ENCODE data around the gene SYF2. TPM values are rescaled to one million over a fixed set of nuclear protein-coding genes. Genes with fewer than 3 reads are reported as not detected.
"Not testable (repeated sequence)": the region's sequence is repeated elsewhere in the genome, so short reads cannot be mapped to it uniquely, and the experiment has no call there.

The SYF2 gene
- total RNA-seq, 1 donor from 2014 or later: 23.5 TPM

DNA sequence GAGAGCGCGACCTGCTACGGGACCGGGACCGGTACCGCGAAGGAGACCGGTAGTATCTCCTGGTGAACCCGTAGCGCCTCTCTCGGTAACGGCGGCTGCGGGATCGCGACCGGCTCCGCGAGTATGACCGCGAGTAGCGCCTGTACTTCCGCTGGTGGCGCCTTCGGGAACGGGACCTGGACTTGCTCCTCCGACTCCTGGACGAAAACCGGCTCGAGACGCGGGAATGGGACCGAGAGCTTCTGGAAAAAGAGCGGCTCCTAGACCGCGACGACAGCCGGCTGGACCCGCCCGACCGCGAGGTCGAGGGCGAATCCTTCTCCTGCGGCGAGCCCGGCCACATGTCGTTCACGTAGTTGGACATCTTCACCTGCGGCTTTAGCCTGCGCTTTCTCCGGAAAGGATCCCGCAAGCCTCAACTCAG lies 14.3 kb upstream of the SYF2 start:
- DNase-seq (ENCODE audit: low read depth in 2 of 2): peak in 1 of 2 donors; percentile 5

DNA sequence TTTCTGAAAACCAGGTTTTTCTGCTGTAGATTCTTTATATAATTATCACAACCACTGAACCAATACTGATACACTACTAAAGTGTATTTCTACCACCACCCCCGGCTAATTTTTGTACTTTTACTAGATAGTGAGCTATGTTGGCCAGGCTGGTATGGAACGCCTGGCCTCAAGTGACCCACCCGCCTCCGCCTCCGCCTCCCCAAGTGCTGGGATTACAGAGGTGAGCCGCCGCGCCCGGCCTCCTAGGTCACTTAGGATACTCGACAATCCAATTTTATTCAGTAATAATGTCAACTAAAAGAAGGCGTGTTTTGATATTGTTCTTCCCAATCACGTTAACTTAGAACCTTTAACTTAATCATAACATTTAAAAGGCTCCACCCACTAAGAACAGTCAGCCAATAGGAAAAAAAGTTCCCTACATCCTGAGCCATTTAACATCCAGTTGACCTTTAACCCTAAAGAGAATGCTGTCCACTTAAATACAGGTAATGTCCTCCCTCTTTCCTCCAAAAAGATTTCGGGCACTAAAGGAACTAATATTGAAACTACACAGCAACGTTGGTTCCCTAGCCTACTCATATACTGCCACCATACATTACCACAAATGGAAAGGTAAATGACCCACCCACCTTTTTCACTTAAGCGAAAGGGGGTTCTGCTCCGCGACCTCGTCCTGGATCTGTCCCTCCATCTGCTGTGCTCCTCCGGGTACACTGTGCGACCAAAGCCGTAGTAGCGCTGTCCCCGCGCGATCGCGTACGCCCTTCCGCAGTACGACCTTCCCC lies 13.7 kb upstream of the SYF2 start:
- peak in 1 of 2 donors; percentile 51 for DNase-seq (ENCODE audit: low read depth in 2 of 2)

DNA sequence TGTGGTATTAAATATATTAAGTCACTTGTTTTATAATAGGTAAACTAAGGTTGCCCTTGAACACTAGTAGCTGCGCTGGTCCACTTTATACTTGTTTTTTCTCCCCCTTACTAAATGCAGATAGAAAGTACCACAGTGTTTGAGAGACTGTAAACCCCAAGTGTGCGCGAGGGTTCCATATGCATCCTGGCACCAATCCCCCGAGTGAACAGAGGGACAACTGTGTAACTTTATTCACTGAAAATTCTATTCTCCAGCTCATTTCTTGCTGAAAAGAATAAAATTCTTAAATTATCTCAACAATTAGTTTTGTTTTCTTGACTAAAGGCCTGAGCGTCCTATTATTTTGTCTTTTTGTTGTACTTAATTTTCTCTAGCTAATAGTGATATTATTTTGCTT lies 13.1 kb upstream of the SYF2 start:
- no peak for DNase-seq (ENCODE audit: low read depth in 2 of 2)

DNA sequence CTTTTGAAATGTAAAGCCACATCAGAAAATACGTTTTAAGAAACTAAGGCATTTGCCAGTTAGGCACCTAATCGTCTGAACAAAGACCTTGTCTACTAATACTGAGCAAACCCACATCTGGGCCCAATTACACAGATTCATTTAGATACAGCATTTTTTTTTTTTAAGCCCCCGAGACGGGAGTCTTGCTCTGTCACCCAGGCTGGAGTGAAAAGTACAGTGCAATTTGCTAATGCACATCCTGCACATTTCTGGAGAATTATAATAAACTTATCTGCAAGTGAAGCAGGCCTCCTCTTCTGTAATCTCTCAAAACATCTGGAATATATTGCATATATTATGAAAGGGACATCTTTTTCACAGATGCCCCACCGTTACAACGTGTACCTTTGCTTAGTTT lies 11.6 kb upstream of the SYF2 start:
- no peak for DNase-seq (ENCODE audit: low read depth in 2 of 2)

DNA sequence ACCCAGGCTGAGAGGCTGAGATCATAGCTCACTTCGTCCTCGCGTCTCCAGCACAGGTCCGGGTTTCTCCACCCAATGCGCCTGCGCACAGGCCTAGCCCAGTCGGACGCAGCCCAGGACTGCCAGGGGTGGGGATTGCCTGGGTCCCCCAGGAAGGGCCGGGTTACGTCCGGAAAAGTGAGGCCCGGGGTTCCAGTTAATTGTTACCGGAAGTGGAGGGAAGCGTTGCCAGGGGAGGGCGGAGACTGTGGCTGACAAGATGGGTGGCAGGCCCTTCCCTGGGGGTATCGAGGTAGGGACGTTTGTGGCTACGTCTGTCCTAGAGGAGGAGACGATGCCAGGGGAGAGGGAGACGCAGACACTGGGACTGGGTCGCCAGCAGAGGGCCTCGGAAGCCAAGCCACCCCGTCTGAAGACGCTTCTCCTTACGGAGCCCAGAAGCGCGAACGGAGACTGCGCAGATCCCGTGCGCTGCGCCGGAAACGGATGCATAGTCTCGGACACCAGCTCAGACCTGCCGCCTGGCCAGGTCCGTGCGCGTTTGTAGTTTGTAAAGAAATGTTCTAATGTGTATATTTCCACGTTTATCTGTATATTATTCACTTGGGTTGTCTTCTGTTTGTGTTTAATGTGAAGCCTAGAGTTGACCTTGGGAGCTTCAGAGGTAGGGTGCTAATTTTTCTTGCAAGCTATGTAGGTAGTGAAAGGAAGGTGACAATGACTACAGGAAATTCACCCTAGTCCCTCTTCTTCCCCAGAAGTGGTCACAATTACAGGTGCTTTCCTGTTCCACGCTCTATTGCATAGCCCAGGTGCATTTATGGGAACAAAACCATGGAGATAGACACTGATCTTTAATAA lies 7.6 kb upstream of the SYF2 start:
- DNase-seq (ENCODE audit: low read depth in 2 of 2): peak in 1 of 2 donors; percentile 87

DNA sequence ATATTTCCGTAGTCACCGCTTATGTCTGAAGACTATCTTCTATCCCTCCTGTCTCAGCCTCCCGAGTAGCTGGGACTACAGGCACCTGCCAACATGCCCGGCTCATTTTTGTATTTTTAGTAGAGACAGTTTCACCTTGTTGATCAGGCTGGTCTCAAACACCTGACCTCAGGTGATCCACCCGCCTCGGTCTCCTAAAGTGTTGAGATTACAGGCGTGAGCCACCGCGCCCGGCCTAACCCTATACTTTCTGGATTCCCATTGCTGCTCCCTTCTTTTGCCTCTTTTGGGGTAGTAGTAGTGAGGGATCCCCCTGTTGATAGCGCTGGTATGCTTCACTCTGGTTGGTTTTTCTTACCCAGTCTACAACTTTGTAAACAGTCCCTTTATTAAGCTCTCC lies 5.7 kb upstream of the SYF2 start:
- DNase-seq (ENCODE audit: low read depth in 2 of 2): no peak

DNA sequence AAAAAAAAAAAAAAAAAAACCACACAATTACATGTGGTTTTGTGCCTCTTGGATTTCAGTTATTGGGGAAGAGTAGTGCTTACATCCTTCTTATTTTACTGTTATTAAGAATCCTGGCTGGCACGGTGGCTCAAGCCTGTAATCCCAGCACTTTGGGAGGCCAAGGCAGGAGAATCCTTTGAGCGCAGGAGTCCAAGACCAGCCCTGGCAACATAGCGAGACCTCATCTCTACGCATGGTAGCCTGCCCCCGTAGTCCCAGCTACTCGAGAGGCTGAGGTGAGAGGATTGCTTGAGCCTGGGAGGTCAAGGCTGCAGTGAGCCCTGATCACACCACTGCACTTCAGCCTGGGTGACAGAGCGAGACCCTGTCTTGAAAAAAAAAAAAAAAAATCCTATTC lies 4.0 kb upstream of the SYF2 start:
- not testable (repeated sequence) for DNase-seq (ENCODE audit: low read depth in 2 of 2)

DNA sequence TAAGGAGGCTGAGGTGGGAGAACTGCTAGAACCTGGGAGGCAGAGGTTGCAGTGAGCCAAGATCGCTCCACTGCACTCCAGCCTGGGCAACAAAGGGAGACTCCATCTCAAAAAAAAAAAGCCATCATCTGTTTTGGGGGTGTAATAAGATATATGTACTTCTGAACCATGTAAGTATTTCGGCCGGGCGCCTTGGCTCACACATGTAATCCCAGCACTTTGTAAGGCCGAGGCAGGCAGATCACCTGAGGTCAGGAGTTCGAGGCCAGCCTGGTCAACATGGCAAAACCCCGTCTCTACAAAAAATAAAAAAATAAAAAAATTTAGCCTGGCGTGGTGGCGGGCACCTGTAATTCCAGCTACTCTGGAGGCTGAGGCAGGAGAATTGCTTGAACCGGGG lies 3.1 kb upstream of the SYF2 start:
- DNase-seq (ENCODE audit: low read depth in 2 of 2): not testable (repeated sequence)

DNA sequence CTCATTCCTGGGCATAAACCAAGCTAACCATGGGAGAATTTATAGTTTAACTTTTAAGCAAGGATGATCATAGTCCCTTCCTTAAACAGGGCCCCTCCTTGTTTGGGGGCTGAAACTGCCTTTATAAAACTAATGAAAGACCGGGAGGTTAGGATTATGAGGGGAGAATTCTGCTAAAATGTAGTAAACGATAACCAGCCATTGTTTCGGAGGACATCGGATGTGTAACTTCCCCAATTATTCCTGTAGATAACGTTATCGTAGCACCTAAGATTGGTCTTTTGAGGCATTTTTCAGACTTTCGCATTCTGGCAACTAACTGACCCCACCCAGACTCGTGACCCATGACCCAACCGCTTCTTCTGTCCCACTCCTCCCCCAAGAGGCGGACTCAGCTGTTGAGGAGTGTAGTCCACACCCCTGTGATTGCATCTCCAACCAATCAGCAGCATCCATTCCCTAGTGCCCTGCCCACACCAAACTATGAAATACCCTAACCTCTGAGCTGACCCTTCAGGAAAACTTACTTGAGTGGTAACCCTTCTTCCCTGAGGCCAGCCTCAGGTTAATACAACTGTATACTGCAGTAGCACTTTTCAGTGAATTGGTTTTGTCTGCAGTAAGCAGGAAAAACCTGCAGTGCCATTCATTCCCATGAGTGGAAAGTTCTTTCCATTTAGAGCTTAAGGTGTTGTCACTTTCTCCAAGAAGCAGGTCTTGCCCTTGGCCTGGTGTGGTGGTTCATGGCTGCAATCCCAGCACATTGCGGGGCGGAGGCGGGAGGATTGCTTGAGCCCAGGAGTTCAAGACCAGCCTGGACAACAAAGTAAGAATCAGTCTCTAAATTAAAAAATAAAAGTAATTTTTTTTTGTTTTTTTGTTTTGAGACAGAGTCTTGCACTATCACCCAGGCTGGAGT lies 823 bp upstream of the SYF2 start:
- DNase-seq (ENCODE audit: low read depth in 2 of 2): peak in 1 of 2 donors; percentile 84

DNA sequence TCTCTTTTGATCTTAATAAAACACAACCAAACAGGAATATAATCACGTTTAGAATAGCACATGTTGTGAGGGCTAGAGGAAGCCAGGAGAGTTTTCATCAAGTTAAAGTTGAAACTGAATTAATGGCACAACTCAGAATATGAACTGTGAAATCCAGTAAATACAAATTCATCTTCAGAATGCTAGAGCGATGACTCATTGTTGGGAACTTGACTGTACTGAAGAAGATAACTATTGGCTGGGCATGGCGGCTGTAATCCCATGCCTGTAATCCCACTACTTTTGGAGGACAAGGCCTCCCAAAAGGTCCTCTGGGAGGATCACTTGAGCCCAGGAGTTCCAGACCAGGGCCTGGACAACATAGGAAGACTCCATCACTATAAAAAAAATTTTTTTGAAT lies 8.8 kb downstream of the SYF2 start:
- no peak for DNase-seq (ENCODE audit: low read depth in 2 of 2)

DNA sequence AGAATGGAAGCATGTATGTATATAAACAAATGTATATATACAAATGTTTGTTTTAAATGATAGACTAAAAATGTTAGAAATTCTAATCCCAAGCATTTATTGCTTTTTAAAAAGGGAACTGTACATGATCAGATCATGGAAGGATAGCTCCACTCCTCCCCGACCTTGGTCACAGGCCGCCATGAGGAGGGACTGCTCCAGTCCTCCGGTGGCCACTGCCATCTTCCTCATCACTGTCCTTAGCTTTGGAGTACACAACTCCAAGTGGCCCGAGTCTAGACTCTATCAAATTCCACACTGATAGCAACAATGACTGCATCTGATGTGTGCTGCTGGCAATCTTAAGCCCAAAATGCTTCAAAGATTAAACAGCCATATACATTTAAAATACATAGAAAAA lies 9.7 kb downstream of the SYF2 start:
- no peak for DNase-seq (ENCODE audit: low read depth in 2 of 2)

DNA sequence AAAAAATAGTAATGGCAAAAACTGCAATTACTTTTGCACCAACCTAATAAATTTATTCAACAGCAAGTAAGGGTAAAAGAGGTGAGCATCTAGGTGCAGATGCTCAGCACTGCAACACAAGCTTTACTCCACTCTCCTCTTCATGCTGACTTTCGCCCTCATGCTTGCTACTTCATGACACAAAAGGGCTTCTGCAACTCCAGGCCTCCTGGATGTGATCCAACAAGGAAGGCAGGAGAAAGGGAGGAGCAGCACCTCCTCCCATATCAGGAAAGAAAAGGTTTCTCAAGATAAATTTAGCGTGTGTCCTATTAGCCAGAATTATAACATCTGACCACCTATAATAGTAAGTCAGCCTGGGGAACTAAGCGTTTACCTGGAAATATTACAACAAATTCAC lies 11.6 kb downstream of the SYF2 start:
- DNase-seq (ENCODE audit: low read depth in 2 of 2): no peak

DNA sequence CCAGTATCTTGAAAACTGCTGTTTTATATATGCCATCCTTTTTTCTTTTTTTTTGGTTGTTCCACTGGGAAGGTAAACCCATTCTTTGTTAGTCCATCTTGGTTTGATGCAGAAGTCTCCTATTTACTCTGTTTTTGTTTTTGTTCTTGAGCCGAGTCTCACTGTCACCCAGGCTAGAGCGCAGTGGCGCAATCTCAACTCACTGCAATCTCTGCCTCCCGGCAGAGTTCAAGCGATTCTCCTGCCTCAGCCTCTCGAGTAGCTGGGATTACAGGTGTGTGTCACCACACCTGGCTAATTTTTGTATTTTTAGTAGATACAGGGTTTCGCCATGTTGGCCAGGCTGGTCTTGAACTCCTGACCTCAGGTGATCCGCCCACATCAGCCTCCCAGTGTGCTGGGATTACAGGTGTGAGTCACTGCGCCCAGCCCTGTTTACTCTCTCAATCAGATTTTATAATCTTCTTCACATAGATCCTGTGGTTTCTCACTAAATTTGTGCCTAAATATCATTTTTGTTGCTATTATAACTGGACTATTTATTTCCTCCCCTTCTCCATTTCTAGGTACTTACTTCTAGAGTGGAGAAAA lies 12.5 kb downstream of the SYF2 start:
- no peak for DNase-seq (ENCODE audit: low read depth in 2 of 2)

DNA sequence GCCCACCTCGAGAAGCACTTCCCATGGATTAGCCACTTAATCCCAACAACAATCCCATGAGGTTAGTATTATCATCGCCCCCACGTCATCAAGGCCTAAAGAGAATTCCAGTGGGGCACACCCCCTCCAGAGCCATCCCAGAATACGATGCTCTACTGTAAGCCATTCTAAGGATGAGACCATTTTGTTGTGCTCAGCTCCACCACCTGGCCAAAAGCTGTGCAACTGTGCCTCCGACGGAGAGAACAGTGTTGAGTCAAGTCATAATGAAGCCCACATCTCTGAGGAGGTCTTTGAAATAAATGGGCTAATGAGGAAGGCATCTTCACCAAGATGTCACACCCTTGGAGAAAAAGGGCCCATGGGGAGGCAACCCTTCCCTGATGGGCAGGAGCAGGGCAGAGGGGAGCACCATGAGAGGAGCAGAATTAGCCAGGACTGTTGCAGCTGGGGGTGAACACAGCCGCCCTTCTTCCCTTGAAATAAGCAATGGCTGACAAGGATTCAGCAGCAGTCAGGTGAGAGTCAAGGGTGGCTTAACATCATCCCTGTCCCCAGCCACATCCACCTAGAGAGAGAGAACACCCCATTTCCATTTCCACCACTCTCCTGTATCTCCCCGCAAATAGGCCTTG lies 14.6 kb downstream of the SYF2 start:
- no peak for DNase-seq (ENCODE audit: low read depth in 2 of 2)

DNA sequence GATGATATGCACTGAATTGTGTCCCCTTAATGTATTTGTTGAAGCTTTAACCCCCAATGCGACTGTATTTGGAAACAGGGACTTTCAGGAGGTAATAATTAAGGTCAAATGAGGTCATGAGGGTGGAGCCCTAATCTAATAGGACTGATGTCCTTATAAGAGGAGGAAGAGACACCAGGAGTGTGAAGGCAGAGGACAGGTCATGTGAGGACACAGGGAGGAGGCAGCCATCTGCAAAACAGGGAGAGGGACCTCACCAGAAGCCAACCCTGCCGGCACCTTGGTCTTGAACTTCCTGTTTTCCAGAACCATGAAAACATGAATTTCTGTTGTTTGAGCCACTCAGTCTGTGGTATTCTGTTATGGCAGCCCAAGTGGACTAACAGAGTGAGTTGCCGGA lies 15.3 kb downstream of the SYF2 start:
- no peak for DNase-seq (ENCODE audit: low read depth in 2 of 2)

DNA sequence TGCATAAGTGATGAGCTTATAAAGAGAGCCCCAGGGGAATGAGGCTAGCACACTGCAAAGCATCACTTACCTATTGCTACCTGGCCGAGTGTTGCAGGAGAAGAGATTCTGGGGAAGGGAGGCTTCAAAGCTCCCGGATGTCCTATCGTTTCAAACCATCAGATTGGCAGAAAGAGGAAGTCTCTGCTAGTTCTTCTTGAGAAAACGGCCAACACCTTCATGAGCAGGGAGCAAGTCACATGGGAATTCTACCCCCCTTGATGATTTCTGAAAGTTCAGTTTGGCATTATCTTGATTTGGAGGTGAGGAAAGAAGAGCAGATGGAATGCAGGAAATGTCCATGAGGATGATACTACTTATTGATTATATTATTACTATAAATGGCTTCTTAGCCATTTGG lies 16.2 kb downstream of the SYF2 start:
- DNase-seq (ENCODE audit: low read depth in 2 of 2): no peak

DNA sequence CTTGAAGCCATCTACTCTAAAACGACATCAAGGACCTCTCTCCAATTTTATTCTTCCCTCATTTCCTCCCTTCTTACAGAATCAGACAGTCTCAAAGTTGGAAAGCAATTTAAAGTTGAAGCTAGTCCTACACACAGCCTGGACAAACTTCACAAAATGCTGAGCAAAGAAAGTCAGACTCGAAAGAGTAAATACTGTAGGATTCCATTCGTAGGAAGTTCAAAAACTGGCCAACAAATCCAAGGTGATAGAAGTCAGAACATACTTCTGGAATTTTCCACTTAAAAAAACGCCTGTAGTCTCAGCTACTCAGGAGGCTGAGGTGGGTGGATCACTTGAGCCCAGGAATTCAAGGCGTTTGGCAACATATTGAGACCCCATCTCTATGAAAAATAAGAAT lies 19.6 kb downstream of the SYF2 start:
- no peak for DNase-seq (ENCODE audit: low read depth in 2 of 2)

DNA sequence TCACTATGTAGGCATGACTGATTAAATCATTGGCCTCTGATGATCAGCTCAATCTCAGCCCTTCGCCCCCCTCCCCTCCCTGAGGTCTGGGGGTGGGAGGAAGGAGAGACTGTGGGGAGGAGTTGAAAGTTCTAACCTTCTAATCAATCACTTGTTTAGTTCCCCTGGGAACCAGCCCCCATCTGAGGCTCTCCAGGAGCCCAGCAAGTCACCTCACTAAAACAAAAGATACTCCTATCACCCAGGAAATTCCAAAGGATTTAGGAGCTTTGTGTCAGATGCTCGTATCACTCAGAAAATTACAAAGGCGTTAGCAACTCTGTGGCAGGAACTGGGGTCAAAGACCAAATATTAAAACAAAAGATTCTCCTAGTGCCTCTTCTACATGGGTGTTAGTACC lies 21.6 kb downstream of the SYF2 start:
- DNase-seq (ENCODE audit: low read depth in 2 of 2): no peak

DNA sequence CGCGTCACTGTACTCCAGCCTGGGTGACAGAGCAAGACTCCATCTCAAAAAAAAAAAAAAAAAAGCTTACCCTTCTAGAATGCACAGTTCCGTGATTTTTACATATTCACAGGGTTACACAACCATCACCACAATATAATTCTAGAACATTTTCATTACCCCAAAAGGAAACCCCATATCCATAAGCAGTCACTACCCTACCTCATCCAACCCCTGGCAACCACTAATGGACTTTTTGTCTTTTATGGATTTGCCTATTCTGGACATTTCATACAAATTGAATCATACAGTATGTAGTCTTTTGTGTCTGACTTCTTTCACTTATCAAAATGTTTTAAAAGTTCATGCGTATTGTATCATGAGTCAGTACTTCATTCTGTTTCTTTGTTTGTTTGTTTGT lies 22.8 kb downstream of the SYF2 start:
- no peak for DNase-seq (ENCODE audit: low read depth in 2 of 2)

DNA sequence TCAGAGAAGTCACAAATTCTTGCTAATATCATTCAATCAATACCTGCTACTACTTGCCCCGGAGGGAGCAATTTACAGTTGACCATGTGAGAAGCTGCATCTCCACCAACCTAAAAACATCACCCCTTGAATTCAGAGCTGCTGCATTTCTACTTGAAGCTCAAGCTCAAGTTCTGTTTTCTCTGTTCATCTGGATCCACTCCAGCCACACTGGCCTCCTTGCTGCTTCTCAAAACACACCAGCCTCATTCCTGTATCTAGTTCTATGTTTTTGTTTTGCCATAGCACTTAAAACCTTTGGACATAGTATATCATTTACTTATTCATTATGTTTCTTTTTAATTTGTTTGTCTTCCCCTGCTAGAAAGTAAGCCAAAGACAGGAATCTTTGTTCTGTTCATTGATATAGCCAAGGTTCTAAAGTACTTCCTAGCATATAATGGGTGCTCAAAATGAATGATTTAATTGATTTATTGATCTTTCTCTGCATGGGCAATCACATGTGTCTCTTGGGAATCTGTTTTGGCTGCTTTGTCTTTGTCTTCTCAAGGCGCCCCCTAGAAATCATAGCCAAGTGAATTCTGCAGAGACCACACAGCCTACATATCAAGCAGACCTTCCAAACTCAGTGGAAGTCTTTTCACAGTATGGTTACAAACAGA lies 23.6 kb downstream of the SYF2 start:
- DNase-seq (ENCODE audit: low read depth in 2 of 2): no peak

Measured in dermis microvascular lymphatic vessel endothelial cell (primary cell).